ENCODE results near the gene TRMT61A.

DNA sequence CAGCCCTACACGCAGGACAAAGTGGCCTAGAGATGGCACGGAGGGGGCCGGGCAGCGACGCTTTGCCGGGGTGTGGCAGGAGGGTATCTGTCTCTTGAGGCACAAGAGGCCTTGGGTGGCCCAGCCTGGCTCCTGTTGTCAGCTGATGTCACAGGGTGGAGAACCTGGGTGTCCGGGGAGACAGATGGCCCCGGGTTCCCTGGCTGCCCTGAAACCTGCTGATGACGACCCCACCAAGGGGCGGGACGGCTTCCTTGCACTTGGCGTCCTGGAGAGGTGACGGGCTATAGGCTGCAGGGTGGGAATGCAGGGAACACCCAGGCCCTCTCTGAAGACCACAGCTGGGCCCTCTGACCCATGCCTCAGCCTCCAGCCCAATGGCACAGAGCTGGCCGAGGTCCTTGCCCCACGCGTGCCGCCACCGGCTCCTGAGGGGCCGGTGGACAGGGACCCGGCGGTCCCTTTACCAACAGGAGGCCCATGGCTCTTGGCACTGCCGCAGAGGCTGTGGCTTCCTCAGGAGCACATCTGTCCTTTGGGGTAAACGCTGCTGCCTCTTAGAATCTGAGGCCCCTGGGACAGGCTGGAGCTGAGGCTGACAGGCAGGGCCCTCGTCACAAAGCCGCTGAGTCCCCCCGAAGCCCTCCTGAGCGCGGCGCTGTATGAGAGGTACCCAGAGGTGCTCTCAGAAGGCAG, 16.4 kb downstream of the TRMT61A start:
- TF ChIP-seq SMC3 (IDR thresholded peaks at IDR 0.05; ENCODE audit: low read depth, low read length) (no peak), RXRA (IDR thresholded peaks at IDR 0.05; ENCODE audit: borderline replicate concordance, low read depth) (no peak), ELF1 (IDR thresholded peaks at IDR 0.05) (no peak), EP300 (IDR thresholded peaks at IDR 0.05; ENCODE audit: borderline replicate concordance in 1 of 2, low read depth in 1 of 2, low read length in 1 of 2) (no peak), RAD21 (IDR thresholded peaks at IDR 0.05; ENCODE audit: low read length) (no peak), EZH2phosphoT487 (IDR thresholded peaks at IDR 0.05; ENCODE audit: borderline replicate concordance, low read depth) (no peak), POLR2AphosphoS5 (IDR thresholded peaks at IDR 0.05; ENCODE audit: low read depth, low read length) (no peak), YY1 (IDR thresholded peaks at IDR 0.05; ENCODE audit: low read depth) (no peak), CHD2 (IDR thresholded peaks at IDR 0.05; ENCODE audit: low read length, partially characterized antibody) (no peak), FOXM1 (IDR thresholded peaks at IDR 0.05; ENCODE audit: low read depth) (no peak)
- TF ChIP-seq, protein P1, sequence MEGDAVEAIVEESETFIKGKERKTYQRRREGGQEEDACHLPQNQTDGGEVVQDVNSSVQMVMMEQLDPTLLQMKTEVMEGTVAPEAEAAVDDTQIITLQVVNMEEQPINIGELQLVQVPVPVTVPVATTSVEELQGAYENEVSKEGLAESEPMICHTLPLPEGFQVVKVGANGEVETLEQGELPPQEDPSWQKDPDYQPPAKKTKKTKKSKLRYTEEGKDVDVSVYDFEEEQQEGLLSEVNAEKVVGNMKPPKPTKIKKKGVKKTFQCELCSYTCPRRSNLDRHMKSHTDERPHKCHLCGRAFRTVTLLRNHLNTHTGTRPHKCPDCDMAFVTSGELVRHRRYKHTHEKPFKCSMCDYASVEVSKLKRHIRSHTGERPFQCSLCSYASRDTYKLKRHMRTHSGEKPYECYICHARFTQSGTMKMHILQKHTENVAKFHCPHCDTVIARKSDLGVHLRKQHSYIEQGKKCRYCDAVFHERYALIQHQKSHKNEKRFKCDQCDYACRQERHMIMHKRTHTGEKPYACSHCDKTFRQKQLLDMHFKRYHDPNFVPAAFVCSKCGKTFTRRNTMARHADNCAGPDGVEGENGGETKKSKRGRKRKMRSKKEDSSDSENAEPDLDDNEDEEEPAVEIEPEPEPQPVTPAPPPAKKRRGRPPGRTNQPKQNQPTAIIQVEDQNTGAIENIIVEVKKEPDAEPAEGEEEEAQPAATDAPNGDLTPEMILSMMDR (IDR thresholded peaks at IDR 0.05), result no peak
- TF ChIP-seq, protein P2, sequence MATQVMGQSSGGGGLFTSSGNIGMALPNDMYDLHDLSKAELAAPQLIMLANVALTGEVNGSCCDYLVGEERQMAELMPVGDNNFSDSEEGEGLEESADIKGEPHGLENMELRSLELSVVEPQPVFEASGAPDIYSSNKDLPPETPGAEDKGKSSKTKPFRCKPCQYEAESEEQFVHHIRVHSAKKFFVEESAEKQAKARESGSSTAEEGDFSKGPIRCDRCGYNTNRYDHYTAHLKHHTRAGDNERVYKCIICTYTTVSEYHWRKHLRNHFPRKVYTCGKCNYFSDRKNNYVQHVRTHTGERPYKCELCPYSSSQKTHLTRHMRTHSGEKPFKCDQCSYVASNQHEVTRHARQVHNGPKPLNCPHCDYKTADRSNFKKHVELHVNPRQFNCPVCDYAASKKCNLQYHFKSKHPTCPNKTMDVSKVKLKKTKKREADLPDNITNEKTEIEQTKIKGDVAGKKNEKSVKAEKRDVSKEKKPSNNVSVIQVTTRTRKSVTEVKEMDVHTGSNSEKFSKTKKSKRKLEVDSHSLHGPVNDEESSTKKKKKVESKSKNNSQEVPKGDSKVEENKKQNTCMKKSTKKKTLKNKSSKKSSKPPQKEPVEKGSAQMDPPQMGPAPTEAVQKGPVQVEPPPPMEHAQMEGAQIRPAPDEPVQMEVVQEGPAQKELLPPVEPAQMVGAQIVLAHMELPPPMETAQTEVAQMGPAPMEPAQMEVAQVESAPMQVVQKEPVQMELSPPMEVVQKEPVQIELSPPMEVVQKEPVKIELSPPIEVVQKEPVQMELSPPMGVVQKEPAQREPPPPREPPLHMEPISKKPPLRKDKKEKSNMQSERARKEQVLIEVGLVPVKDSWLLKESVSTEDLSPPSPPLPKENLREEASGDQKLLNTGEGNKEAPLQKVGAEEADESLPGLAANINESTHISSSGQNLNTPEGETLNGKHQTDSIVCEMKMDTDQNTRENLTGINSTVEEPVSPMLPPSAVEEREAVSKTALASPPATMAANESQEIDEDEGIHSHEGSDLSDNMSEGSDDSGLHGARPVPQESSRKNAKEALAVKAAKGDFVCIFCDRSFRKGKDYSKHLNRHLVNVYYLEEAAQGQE (IDR thresholded peaks at IDR 0.05; ENCODE audit: low read depth, low read length), result no peak
- TF ChIP-seq, protein P3, sequence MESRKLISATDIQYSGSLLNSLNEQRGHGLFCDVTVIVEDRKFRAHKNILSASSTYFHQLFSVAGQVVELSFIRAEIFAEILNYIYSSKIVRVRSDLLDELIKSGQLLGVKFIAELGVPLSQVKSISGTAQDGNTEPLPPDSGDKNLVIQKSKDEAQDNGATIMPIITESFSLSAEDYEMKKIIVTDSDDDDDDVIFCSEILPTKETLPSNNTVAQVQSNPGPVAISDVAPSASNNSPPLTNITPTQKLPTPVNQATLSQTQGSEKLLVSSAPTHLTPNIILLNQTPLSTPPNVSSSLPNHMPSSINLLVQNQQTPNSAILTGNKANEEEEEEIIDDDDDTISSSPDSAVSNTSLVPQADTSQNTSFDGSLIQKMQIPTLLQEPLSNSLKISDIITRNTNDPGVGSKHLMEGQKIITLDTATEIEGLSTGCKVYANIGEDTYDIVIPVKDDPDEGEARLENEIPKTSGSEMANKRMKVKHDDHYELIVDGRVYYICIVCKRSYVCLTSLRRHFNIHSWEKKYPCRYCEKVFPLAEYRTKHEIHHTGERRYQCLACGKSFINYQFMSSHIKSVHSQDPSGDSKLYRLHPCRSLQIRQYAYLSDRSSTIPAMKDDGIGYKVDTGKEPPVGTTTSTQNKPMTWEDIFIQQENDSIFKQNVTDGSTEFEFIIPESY (IDR thresholded peaks at IDR 0.05; ENCODE audit: borderline replicate concordance, low read depth), result no peak

All from SK-N-SH (cell line).